SH-SY5Y (cell line): ENCODE results near the gene PARM1.

Source experiments
- GATA2 ChIP-seq: IDR thresholded peaks from 2 replicates; pipeline ENCODE4 v1.6.1; 2011; ENCODE audit warnings: mild to moderate bottlenecking, low read depth, low read length
- GATA3 ChIP-seq: IDR thresholded peaks from 2 replicates; pipeline ENCODE4 v1.6.1; 2011; ENCODE audit warnings: low read depth, mild to moderate bottlenecking, low read length, moderate library complexity

GRCh38 chr4:75054078-75054477 lies 121.2 kb downstream of the PARM1 start:
- TF ChIP-seq GATA2, result no peak
- TF ChIP-seq GATA3, result no peak
